DMS153 treated with DMSO at 0.1 percent for 48 hours (cell line): ENCODE data around the gene CNTNAP2.
A peak's percentile ranks its signal among the peaks of the same experiment; 100 is the strongest.
"Not testable (repeated sequence)": the region's sequence is repeated elsewhere in the genome, so short reads cannot be mapped to it uniquely, and the experiment has no call there.

ENCODE experiments used
- DNase-seq: peaks from one replicate; lab custom pipeline; 2025; ENCODE audit not compliant: unreplicated experiment; lab: John Stamatoyannopoulos, UW

CNTNAP2 gene

DNA sequence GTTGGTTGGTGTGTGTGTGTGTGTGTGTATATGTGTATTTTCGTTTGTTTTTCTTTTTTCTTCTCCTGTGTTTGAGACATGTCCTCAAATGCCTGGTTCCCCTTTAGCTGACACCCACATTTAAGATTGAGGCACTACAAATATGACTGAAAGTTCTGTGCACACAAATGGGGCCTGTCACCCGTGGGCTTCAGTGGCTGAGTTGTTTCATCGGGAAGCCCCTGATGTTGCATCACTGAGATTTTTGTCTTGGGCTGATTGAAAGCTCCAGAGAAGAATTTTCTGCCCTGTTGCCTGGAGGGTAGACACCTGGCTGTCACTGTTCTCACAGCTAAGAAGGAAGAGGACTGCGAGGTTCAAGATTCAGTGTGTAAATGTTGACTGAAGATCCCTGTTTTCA lies 2190.2 kb downstream of the CNTNAP2 start:
- DNase-seq, result no peak

DNA sequence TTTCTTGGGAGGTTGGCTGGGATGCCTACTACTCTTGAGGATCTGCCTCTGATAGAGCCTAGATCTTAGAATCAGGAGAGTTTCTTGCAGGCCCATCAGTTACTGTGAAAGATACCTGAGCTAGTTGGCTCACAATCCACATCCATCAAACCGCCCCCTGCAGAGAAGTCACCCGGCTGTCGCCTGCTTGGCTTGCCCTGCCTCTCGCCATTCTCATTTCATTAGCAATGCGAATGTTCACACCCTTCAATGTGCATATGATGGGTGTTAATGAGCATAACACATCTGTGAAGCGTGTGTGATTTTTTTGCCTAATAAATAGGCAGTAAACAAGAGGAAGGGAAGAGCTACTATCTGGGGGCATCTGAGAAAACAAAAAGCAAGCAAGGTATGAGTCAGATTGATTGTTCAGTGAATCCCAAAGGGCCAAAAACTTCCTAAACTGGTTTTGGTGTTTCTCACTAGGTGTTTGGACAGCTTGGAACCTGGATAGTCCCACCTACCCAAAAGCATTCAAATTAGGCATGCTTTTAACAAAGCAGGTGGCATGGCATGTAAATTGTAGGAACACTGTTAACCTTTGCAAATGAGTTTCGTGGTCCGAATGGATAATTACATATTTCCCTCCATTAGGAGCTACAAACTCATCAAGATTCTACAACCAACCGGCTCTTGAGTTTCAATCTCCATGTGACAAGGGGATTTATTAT lies 2201.7 kb downstream of the CNTNAP2 start:
- DNase-seq, result no peak

DNA sequence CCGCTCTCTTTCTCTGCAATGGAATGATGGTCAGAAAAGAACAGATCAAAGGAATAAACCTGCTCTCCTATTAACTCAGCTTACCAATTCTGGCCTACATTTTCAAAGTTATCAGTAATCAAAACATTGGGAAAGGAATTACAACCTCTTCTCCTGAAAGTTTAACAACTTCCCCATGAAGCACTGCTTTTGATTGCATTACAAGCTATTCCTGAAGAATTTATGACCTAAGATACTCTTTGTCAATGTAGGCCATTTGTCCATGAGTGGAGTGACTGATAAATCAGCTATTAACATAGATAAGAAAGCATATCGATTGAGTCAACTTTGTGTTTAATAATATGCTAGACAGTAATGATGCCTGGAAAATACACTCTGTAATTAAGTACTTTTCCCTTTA lies 2202.2 kb downstream of the CNTNAP2 start:
- DNase-seq, result no peak

GRCh38 chr7:148319316-148319808 lies 2202.8 kb downstream of the CNTNAP2 start:
- DNase-seq, result no peak

- no peak for DNase-seq
Observed at GRCh38 chr7:148325208-148325607, 2208.6 kb downstream of the CNTNAP2 start.

DNA sequence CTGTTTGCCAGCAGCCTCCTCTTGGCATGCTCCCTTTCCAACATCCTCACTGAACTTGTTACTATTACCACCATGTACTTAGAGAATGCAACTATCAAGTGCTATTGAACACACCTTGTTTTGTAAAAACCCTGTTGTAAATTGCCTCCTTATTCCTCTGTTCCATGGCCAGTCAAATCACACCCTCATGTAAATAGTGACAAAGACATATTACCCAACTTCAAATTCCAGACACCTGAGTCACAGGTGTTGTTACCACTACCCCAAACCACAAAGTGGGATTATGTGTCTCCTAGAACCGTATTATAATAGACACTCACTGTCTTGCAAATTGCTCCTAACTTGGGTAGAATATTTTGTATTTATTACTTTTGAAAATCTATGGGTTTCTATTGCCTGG lies 2210.8 kb downstream of the CNTNAP2 start:
- DNase-seq, result no peak

GRCh38 chr7:148328906-148329305 lies 2212.3 kb downstream of the CNTNAP2 start:
- DNase-seq, result no peak

GRCh38 chr7:148330124-148330818 lies 2213.7 kb downstream of the CNTNAP2 start:
- DNase-seq, result no peak

GRCh38 chr7:148330822-148331221 lies 2214.2 kb downstream of the CNTNAP2 start:
- no peak for DNase-seq

DNA sequence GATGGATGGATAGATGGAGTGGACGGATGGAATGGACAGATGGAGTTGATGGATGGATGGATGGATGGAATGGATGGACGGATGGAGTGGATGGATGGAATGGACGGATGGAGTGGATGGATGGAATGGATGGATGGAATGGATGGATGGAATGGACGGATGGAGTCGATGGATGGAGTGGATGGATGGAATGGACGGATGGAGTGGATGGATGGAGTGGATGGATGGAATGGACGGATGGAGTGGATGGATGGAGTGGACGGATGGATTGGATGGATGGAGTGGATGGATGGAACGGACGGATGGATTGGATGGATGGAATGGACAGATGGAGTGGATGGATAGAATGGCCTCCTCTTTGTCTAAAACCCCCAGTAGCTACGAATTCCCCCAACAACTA lies 2214.9 kb downstream of the CNTNAP2 start:
- not testable (repeated sequence) for DNase-seq

- no peak for DNase-seq
Observed at GRCh38 chr7:148332191-148333186, 2215.9 kb downstream of the CNTNAP2 start.

- no peak for DNase-seq
Observed at GRCh38 chr7:148334441-148334956, 2217.9 kb downstream of the CNTNAP2 start.

GRCh38 chr7:148334959-148335577 lies 2218.5 kb downstream of the CNTNAP2 start:
- peak; percentile 5 for DNase-seq

GRCh38 chr7:148335790-148336189 lies 2219.2 kb downstream of the CNTNAP2 start:
- DNase-seq, result no peak

DNA sequence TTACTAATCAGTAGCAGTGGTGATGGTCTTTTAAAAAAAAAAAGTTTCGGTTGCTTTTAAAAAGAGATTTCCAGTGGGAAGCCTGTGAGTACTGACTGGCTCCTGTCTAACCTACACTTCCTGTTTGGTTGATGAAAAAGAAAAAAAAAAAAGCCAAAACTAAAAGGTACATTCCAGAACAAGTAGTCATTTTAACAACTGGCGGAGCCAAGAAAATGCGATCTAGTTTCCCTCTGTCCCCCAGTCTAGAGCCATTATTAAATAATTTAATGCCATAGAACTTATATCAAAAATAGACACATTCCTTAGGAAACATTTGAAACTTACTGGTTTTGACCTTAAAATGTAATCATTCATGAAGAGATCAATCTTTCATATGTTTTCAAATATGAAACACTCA lies 2219.8 kb downstream of the CNTNAP2 start:
- no peak for DNase-seq

DNA sequence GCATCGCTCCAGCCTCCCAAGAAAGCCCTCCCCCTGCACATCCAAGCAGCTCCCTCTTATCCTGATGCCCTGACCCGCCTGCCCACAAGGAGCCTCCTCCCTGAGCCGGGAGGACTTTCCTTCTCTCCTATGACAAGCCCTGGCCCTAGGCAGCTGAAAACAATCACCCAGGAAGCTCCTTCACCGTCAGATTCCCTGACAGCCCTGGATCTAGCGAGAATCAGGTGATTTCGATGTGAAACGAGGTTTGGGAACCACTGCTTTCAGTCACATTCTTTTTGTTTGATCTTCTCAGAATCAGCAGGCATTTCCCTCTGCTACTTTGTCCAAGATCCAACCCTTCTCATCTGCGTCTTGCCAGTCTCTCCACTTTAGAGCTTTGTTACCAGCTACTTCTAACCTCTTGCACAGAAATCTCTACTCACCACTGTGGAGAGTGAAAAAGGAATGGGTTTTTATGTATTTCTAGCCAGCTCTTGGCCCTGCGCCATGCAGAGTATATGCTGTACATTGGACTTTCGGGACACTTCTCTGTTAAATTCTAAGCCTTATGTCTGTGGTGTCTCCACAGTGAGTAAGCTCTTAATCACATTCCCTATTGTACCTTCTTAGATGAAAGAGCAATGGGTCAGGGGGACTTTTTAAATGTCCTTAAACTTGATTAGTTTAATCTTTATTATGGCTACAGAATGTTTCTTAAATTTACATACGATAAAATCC lies 2220.8 kb downstream of the CNTNAP2 start:
- no peak for DNase-seq

GRCh38 chr7:148337995-148338747 lies 2221.6 kb downstream of the CNTNAP2 start:
- DNase-seq, result no peak

DNA sequence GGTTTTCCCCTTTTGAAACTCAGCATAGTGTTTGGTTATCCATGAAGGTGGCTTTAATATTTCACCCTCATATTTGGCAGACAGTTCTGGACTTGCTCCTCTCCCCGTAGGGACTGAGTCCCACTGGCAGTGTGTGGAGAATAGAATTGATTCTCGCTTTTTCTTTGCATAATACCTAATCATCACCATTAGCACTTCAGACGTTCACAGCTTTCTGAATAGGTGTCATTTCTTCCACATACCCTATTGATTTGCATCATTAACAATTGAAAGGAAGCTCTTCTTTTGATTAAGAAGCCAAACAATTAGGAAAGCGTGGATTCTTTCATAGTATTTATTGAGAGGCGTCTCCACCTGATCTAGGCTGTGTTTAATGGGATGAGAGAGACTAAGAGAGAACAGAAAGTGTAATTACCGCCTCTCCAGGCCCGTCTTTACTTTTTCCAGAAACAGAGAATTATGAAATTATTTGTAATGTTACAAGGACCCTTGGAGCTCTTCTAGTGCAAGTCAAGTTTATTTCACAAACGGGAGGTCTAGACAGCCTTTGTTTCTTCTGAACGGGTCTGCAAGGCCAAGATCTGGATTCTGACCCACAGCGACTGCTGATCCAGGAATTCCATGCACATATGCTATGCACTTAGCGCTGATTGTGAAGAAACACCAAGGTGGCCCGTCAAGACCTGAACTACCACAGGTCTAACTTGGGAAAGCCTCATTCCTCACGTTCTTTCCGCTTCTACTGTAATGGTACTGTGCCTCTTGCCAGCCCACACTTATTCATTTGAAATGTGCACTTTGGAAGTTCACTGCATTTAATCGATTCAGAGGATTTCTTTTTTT lies 2224.1 kb downstream of the CNTNAP2 start:
- no peak for DNase-seq
